ENCODE data around the gene CABP4. TPM values are rescaled to one million over a fixed set of nuclear protein-coding genes. Genes with fewer than 3 reads are reported as not detected.

CABP4 gene
- total and polyA plus RNA-seq, 8 donors = 0.43 to 1.7 (median 0.62) TPM; not detected in 2

DNA sequence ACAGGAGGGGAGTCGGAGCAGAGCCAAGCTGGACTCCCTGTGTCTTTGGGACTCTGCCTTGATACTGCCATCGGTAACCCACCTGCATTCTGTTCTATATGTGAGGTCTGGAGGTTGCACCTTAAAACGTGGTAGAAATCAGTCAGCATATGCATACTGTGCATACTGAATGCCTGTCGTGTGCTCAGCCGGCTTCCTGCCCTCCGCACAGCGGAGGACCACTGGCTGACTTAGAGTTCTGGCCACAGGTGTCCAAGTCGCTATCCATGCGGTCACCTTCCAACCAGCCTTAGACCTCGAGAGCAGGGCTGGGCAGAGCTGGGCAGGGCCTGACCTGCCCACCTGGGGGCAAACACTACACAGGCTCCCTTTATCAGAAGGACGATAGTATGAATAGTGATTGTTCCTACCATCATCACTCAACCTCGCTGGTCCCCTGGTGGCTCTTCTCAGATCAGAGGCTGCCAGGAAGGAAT lies 47.4 kb upstream of the CABP4 start:
- H3K4me3 ChIP-seq = peak overlapping the region in 1 of 4 donors; percentile 14
- H3K9me3 ChIP-seq = no peaks in the 10 kb centered on the region
- WGBS, 5 donors = 46 to 61% (median 56%) methylated on average over 5 to 12 of the region's 12 CpGs
- peaks cover 0 to 88% (median 0%) of the 10 kb centered on the region in 3 donors for H3K27me3 ChIP-seq
- intact Hi-C loops (cut with DNase I; ENCODE audit: low total_unique reads) = no loop called here
- TF ChIP-seq EP300 (IDR thresholded peaks at IDR 0.05) (no peak), POLR2AphosphoS5 (IDR thresholded peaks at IDR 0.05) (no peak), POLR2A (IDR thresholded peaks at IDR 0.05) (no peak)
- TF ChIP-seq, protein P1, sequence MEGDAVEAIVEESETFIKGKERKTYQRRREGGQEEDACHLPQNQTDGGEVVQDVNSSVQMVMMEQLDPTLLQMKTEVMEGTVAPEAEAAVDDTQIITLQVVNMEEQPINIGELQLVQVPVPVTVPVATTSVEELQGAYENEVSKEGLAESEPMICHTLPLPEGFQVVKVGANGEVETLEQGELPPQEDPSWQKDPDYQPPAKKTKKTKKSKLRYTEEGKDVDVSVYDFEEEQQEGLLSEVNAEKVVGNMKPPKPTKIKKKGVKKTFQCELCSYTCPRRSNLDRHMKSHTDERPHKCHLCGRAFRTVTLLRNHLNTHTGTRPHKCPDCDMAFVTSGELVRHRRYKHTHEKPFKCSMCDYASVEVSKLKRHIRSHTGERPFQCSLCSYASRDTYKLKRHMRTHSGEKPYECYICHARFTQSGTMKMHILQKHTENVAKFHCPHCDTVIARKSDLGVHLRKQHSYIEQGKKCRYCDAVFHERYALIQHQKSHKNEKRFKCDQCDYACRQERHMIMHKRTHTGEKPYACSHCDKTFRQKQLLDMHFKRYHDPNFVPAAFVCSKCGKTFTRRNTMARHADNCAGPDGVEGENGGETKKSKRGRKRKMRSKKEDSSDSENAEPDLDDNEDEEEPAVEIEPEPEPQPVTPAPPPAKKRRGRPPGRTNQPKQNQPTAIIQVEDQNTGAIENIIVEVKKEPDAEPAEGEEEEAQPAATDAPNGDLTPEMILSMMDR (IDR thresholded peaks at IDR 0.05) = no peak
- DNase-seq = no peak
- no peaks in the 10 kb centered on the region for H3K36me3 ChIP-seq
- H3K4me1 ChIP-seq = peaks cover under 1 to 51% (median 33%) of the 10 kb centered on the region in 4 donors
- H3K27ac ChIP-seq = peak overlapping the region in 2 of 5 donors; percentile 57 to 66

DNA sequence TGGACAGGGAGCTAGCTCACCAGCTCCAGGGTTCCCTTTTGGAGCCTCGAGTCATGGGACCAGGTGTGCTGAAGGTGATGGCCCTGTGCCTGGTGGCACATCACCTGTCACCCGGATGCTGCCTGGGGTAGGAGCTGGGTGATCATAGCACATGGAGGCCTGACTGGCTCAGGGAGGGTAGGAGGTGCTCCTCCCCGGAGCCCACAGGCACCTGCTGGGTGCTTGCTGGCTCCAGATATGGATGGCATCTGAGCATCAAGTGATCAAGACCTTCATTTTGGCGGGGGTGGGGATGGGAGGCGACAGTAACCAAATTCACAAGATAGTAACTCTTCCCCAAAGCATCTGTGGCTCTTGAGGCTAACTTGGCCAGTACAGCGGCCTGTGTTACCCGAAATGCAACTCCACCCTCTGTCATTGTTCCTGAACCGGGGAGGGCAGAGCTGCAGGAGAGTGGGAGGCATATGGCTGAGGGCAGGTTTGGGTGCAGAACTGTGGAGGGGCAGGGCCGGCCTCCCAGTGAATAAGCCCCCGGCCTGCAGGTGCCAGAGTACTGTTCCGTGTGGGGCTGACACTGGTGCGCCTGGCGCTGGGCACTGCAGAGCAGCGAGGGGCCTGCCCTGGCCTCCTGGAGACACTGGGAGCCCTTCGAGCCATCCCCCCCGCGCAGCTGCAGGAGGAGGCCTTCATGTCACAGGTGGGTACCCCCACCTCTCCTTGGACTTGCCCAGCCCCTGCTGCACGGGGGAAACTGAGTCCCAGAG lies 46.5 kb upstream of the CABP4 start:
- no peak for TF ChIP-seq POLR2AphosphoS5 (IDR thresholded peaks at IDR 0.05)
- TF ChIP-seq, protein P1 (IDR thresholded peaks at IDR 0.05) = no peak
- no peak for TF ChIP-seq EP300 (IDR thresholded peaks at IDR 0.05)
- no peak for TF ChIP-seq POLR2A (IDR thresholded peaks at IDR 0.05)
- no peak for DNase-seq
- Histone ChIP-seq H3K9me3 (no peaks in the 10 kb centered on the region), H3K27me3 (peaks cover 0 to 93% (median 0%) of the 10 kb centered on the region in 3 donors), H3K36me3 (no peaks in the 10 kb centered on the region), H3K4me1 (peaks cover 0 to 43% (median 31%) of the 10 kb centered on the region in 4 donors), H3K4me3 (no peak overlapping the region), H3K27ac (peak overlapping the region in 3 of 5 donors; percentile 36 to 66 (median 57))
- 58 to 83% (median 70%) methylated on average over 6 to 18 of the region's 18 CpGs for WGBS, 5 donors
- intact Hi-C loops (cut with DNase I; ENCODE audit: low total_unique reads) = no loop called here

DNA sequence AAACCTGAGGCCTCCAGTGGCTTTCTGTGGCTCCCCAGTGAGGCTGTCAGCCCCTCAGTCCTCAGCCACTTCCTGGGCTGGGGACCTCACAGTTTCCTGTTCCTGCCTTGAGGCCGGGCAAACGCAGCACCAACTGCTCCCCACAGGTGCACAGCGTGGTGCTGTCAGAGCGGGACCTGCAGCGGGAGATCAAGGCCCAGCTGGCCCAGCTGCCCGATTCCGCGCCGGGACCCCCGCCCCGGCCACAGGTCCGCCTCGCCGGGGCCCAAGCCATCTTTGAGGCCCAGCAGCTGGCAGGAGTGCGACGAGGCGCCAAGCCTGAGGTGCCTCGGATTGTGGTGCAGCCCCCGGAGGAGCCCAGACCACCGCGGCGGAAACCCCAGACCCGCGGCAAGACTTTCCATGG lies 45.9 kb upstream of the CABP4 start:
- Histone ChIP-seq H3K27me3 (peaks cover 0 to 90% (median 0%) of the 10 kb centered on the region in 3 donors), H3K4me1 (peaks cover 0 to 43% (median 31%) of the 10 kb centered on the region in 4 donors), H3K36me3 (no peaks in the 10 kb centered on the region), H3K9me3 (no peaks in the 10 kb centered on the region), H3K27ac (peak overlapping the region in 4 of 5 donors; percentile 26 to 66 (median 46)), H3K4me3 (peak overlapping the region in 1 of 4 donors; percentile 9)
- peak; percentile 57 to 68 for DNase-seq
- intact Hi-C loops (cut with DNase I; ENCODE audit: low total_unique reads) = no loop called here
- 63 to 69% (median 68%) methylated on average over 13 to 24 of the region's 24 CpGs for WGBS, 5 donors
- TF ChIP-seq, protein P1 (IDR thresholded peaks at IDR 0.05) = no peak
- TF ChIP-seq EP300 (IDR thresholded peaks at IDR 0.05) = no peak
- TF ChIP-seq POLR2AphosphoS5 (IDR thresholded peaks at IDR 0.05) = no peak
- TF ChIP-seq POLR2A (IDR thresholded peaks at IDR 0.05) = no peak

DNA sequence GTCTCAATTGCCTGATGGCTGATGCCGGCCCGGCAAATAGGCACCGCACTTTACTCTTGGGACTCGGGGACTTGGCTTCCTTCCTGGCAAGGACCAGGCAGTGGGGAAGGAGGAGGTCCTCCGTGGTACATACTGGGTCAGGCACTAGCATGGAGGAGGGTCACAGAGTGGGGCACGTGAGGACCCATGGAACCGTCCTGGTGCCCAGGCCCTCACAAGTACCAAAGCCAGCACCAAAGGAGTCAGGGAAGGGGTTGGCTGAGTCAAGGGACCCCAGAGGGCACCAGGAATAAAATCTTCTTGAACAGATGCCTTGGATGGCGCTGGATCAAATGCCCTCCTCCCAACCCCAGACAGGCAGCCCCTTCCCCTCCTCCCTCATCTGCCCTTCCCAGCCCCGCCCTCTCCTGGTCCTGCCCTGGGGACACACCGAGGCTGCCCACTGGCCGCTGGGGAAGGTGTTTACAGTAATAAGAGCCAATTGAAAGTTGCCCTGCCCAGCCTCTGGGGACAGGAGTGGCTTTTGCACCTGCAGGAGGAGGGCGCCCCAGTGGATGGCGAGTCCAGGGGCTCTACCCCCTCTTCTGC lies 45.3 kb upstream of the CABP4 start:
- TF ChIP-seq EP300 (IDR thresholded peaks at IDR 0.05) = no peak
- TF ChIP-seq, protein P1 (IDR thresholded peaks at IDR 0.05) = no peak
- no peak for TF ChIP-seq POLR2A (IDR thresholded peaks at IDR 0.05)
- H3K9me3 ChIP-seq = no peaks in the 10 kb centered on the region
- peaks cover 0 to 87% (median 0%) of the 10 kb centered on the region in 3 donors for H3K27me3 ChIP-seq
- intact Hi-C loops (cut with DNase I; ENCODE audit: low total_unique reads) = no loop called here
- no peaks in the 10 kb centered on the region for H3K36me3 ChIP-seq
- H3K27ac ChIP-seq = peak overlapping the region in 4 of 5 donors; percentile 26 to 66 (median 46)
- peak overlapping the region in 1 of 4 donors; percentile 9 for H3K4me3 ChIP-seq
- H3K4me1 ChIP-seq = peaks cover 3 to 49% (median 34%) of the 10 kb centered on the region in 4 donors
- DNase-seq = peak; percentile 71 to 83
- 25 to 38% (median 36%) methylated on average over 9 to 13 of the region's 13 CpGs for WGBS, 5 donors
